CD1c-positive myeloid dendritic cell (primary cell): ENCODE data around the gene RBM19.

ENCODE experiments used
- DNase-seq: peaks from one replicate; pipeline ENCODE4 v3.0.0-alpha.2; 2016; ENCODE audit errors: extremely low spot score

The RBM19 gene

DNA sequence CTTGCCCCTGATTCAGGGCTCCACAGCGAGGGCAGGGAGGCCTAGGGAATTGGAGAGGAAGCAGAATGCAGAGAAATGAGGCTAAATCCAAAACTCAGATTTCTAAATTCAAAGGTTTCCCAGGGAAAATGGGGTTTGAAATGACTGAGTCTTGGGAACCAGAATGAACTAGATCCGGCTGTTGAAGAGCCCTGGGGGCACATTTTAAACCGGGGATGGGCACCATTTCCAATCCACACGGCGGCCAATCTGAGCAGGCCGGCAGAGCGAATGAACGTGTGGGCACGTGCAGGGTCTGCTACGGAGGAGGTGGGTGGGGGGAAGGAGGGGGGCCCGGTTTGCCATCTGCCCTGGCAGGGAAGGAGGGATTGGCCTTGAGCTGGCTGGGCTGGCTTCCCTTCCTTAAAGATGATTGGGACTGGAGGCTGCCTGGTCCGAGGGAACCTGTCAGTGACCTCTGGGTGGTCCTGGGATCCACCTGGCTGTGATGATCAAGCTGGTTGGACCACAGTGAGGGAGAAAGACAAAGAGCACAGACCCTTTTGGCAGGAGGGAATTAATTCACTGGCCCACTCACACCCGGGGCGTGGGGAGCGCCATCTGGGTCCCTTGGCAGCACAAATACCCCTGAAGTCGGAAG is 161.0 kb downstream of the RBM19 start:
- no peak for DNase-seq

DNA sequence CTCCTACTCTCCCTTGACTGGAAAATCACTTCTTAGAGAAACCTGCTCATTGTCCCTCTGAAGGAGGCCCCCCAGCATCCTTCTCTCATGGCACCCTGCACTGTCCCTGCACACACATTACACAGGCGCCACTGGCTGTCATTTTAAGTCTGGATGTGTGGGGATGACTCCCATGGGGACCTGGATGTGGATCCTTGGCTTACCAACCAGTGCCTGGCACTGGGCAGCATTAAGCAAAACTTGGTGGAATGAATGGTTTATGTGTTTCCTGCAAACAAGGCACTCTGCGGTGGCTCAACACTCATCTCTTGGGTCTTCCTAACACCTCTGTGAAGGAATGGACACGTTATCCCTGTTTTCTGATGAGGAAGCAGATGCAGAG is 162.4 kb downstream of the RBM19 start:
- no peak for DNase-seq

DNA sequence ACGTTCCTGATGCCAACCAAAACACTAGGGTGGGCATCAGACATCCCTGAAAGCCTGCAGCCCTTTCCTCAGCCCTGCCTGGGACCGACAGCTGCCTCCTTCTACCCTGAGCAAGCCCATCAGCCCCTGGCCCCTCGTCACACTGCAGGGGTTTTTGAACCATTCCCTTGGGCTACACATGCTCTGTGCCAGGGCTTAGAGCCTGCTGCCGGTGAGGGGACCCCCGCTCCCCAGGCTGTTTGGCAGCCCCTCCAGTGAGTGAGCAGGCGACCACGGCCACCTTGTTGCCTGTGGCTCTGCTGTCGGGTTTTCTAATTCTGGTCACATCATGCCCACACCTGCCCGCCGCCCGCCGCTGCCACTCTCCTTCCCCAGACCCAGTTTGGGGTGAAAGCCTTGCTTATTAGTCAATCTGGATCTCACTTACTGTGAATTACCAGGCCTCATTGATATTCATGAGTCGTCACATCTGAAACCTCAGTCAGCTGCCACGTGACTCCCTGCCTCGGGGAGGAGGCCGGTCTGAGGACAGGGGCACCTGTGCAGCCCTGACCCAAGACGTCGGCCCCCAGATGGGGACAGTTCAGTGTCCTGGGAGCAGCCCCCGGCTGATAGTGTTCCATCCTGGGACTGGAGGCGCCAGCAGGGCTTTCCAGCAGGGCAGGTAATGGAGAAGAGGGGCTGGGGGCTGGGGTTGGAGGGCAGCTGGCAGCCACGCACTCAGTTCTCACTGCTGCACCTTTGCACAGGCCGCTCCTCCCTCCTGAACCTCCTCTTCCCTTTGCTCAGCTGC is 163.0 kb downstream of the RBM19 start:
- no peak for DNase-seq

DNA sequence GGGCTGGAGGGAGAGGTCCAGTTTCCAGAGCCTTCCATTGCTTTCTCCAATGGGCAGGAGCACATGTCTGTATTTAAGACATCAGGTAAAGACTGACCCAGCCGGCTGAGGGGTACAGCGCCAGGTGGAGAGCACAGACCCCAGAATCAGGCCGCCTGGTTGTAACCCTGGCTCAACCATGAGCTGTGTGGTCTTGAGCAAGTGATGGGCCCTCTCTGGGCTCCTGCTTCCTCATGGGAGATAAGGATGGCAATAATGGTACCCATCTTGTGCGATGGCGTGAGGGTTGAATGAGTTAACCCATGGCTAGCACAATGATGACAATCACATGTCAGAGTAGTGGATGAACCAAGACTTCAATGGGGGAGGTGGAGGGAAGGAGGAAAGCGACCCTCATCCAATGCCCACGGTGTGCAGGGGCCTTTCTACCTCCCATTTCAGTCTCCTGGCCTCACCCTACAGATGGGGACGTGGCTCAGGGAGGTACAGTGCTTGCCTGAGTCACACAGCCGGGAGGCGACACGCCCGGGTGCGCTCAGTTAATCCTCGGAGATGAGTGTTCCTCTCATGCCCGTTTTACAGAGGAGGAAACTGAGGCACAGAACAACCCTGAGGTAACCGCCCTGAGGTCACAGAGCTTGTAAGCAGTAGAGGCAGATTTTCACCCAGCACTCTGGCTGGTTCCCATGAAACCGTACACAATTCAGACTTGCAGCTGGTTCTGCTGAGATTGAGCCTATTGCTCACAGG is 163.9 kb downstream of the RBM19 start:
- DNase-seq = no peak

DNA sequence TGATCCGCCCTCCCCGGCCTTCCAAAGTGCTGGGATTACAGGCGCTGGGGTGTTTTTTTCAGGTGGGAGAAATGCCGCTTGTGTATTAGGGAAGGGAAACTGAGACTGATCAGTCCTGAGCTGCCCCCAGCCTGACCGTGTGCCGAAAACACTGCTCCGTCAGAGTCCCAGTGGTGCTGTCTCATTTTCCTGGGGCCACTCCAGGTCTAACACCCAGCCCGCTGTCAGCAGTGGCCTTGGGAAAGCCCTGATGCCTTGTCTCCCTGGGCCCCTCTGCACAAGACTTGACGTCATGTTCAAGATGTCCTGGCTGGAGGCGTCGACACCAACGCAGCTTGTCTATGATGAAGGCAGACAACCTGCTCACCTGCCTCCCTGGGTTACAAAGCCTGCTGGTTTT is 165.9 kb downstream of the RBM19 start:
- no peak for DNase-seq

DNA sequence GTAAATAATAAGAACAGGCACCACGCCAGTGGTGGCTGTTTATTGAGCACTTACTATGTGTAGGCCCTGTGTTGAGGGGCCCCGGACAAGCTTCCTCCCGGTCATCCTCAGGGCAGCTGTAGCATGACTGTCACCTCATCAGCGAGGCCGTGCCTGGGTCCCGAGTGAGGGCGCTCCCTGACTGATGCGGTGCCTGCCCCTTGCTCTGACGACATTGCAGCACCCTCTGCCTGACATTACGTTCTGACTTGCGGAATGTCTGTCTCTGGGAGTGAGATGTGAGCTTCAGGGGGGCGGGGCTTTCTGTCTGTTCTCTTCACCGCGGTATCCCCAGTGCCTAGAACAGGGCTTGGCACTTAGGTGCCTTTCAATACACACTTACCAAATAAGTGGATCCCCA is 167.6 kb downstream of the RBM19 start:
- DNase-seq = no peak

DNA sequence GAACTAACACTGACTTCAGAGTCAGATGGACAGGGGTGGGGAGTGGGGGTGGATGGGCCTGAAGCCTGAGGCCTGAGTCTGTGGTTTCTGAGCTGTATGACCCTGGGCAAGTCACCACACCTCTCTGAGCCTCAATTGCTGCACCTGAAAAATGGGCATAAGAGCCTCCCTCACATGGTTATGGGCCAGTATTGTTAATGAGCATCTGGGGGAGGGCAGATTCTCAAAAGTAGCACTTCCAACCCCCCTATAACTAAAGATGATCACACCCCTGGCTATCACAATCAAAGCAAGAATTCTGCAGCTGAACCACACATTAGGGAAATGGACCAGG is 168.6 kb downstream of the RBM19 start:
- DNase-seq = no peak

DNA sequence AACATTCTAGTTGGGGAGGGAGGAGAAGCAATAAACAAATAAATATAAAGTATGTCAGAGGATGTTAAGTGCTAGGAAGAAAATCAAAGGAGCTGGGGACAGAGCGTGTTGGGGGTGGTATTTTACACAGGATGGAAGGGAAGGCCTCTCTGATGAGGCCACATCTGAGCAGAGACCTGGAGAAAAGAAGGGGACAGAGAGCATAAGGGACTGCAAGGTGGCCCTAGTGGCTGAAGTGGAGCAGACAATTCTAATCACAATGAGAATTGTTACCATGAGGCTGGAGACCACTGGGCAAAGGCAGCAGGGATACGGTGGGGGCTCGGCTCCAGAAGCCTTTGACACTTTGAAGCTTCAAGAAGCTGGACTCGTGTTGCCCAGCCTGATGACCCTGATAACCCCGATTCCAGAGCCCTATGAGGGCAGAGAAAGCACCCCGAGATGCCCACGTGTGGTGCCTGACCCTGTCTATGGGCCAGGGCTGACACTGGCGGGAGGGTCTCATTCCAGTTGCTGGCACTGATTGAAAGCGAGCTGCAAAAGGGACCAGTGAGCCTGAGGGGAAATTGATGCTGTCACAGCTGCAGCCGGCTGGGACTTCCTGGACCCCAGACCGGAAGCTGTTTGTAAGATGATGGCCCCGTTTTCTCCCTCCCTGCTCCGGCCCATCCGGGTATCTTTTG is 169.1 kb downstream of the RBM19 start:
- DNase-seq = no peak

DNA sequence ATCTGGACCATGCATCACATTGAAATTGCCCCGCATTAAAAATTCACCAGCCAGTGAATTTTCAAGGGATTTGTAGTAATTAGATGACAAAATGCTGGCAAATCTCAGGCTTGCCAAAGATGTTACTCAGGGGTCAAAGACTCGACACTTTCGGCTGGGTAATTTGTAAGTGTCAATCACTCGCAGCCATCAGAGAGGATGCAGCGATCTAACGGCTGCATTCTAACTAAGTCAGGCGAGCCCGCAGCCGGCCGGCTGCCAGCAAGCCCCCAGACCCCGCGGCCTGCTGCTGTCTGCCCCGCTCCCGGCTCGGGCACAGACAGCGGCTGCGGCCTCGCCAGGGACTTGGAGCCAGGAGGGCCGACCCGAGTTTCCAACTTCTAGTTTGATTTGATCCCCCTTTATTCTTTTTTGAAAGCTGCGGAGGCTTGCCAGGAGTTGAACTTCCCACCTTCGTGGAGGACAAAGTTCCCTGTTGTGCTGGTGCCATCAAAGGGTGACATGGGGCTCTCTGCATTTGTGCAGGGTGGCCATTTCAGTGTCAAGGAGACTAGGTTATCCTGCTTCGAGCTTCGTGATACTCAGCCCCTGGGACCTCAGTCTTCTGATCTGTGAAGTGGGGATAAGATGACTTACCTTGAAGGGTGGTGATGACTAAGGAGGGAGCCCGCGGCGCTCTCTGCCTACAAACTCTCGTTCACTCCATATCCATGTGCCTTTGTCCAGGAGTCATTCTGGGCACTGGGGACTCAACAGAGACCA is 169.9 kb downstream of the RBM19 start:
- DNase-seq = no peak

DNA sequence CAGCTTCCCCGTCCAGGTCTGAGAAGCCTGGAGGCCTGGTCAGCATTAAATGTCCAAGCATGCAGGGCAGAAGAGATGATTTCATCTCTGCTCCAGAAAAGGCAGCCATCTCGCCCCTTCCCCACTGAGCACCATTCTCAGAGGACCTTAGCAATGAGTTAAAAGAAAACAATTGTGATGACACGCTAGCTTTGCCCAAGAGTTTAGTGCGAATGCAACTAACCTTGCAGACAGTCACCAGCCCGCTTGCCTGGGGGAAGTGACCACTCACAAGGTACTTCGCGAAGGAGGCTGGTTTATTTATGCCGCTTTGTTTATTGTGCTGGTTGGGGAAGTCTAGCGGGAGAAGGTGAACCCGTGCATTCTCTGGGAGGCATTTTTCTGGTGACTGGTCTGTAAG is 170.7 kb downstream of the RBM19 start:
- no peak for DNase-seq

DNA sequence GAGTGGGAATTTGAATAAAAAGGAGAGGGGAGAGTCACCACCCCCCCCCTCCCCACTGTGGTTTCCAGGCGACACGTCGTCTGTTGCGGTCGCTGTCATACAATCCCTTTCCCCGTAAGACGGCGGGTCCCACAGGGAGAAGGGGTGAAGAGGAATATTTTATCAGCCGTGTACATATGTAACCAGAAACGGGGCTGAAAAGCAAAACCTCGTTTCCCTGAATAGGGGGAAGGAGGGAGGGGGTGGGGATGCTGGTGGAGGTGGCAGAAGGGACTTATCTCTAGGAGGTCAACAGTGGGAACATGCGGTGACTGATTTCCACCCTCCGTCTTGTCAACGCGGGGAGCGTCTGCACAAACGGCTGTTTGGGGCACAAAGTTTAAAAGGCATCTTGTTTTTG is 171.4 kb downstream of the RBM19 start:
- no peak for DNase-seq

DNA sequence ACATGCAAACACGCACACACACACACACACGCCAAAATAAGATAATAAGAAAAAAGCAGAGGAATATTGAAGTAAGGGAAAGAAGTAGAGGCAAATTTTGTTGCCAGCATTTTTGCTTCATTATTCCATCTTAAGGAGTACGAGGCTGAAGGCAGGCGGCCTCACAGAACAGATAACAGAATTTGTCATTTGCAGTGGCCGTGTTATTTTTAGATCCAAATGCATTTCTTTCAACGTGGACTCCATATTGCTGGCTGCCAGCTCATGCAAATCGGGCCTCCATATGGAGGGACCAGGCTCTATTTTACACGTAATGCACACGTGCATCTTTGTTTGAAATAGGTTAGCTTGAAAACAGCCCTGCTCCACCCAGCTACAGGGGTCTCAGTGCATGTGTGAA is 172.9 kb downstream of the RBM19 start:
- DNase-seq = no peak

DNA sequence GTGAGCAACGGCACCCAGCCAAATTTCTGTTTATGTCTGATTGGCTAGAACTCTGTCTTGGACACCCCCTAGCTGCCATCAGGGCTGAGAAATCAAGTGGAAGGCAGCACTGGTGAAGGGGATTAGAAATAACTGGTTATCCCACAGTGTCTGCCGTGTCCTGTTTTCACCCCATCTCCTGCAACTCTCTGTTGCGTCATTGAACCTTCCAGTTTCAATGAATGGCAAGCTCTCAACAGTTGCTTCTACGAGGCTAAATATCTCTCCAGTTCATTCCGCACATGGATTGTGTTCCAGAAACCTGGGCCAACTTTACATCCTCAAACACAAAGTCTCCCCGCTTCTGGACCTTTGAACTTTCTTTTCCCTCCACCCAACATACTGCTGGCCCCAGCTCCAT is 173.7 kb downstream of the RBM19 start:
- DNase-seq = no peak

DNA sequence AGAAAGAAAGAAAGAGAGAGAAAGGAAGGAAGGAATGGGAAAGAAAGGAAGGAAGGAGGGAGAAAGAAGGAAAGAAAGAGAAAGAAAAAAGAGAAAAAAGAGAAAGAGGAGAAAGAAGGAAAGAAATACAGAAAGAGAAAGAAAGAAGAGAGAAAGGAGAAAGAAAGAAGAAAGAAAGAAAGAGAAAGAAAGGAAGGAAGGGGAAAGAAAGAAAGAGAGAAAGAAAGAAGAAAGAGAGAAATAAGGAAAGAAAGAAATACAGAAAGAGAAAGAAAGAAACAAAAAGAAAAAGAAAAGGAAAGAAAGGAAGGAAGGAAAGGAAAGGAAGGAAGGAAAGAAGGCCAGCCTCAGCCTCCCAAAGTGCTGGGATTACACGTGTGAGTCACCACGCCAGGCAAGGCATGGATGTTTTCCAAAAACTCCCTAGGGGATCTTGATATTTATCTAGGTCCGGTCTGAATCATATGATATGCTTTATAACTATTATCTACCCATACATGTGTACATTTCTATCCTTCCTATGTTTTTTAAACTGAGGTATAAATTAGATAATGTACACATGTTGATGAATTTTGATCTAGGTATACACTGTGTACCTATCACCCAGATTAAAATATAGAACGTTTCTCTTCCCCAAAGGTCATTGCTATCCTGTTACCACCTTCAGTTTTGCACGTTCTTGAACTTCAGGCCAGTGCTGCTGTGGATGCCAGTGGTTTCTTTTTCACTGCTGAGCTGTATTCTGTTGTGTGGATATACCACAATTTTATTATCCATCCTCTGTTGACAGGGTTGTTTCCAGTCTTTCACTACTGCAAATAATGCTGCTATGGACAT is 177.9 kb downstream of the RBM19 start:
- no peak for DNase-seq

DNA sequence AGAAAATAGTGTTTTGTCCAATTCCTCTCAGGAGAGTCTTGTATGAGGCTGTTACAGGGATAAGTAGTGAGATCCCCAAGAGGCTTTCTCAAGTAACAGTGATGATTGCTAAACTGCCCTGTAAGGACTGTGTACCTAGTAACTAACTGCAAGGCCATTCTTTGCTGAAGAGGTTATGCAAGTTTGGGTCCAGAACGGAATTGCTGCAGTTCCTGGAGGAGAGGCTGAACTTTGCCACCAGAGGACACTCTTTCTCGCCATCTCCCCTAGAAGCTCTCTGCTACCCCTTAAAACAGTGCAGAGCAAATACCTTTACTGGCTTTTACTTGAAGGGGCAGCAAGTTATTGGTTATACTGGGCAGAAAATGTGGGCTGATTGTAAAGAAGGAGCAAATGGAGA is 180.0 kb downstream of the RBM19 start:
- no peak for DNase-seq

DNA sequence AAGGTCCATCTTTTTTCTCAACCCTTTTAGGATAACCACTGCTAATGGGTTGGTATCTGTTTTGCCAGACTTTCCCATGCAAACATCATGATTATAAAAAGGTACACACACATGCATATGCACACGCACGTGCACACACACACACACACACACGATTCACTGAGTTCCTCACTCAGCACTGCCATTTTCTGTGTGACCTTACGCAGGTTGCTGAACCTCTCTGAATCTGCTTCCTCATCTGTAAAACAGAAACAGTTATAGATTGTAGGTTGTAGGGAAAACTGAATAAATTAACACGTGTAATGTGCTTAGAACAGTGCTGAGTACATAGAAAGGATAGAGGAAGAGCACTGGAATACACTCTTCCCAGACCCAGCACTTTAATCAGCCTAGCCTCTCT is 182.3 kb downstream of the RBM19 start:
- DNase-seq = no peak

DNA sequence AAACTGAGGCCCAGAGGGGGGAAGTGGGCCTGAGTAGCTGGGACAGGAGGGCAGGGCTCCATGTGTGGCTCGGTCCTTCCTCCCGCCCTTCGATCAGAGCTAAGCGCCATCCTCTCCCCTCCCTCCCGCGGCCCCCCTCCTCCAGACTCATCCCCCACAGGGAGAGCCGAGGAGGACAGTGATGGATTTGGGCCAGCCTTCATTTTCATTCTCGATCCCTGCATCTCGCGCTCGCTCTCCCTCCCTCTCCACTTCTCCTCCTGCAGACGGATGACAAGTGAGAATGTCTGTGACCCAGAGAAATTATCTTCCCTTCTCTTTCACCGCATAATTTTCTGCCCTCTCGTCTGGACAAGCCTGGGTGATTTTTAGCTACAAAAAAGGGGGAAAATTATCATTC is 183.3 kb downstream of the RBM19 start:
- DNase-seq = no peak

DNA sequence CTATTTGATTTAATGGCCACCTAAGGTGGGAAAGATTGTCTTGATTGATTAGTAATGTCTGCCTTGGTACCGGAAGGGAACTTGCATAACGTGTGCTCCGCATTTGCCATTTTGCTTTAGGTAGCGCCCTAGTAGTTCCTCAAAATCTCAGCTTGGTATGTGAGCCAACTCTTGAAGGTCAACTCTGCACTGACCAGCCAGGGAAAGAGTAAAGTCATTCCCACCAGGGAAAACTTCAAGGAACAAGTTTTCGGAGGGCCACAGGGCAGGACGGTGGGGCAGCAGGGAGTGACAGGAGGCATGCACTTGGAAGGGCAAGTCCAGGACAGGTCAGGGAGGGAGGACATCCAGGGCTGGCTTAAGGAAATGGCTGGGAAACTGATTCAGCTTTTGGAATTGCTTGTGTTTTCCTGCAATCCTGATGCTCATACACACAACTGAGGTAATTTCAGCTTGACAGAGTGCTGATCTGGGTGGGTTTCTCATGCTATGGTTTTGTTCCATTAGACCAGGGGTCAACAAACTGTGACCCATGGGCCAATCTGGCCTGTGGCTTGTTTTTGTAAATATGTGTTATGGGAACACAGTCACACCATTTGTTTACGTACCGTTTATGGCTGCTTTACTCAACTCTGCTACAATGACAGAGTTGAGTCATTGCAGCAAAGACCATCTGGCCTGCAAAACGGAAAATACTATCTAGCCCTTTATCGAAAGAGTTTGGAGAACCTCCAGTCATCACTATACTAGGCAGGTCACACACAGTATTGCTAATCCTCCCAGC is 184.5 kb downstream of the RBM19 start:
- DNase-seq = no peak

DNA sequence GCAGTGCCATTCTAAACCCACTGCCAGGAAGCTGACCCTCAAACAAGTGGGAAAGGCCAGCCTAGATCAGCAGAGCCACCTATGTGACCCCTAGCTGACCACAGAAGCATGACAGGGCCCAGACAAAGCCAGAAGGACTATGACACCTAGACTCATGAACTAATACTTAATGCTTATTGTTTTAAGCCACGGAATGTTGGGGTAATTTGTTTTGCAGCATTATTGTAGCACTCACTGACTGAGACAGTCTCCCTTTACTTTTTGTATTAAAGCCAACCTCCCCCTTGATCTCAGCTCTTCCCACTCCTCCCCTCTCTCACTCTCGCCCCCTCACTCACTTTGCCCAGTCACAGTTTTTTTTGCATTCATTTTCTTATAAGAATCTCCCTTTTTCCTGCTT is 186.4 kb downstream of the RBM19 start:
- DNase-seq = no peak
